Esophagus mucosa (tissue), 1 donor: ENCODE data around the gene CDC42SE2. TPM values are rescaled to one million over a fixed set of nuclear protein-coding genes. Genes with fewer than 3 reads are reported as not detected.
"Not testable (repeated sequence)": the region's sequence is repeated elsewhere in the genome, so short reads cannot be mapped to it uniquely, and the experiment has no call there.

Source experiments
- ATAC-seq: fragments of 200-7000 bp; cut with Tn5 transposase; one replicate; pipeline ENCODE4 v1.9.1; 2020
- total RNA-seq: library from RNA; stranded (reverse); gene quantifications from one replicate; pipeline ENCODE4 v1.2.4, GENCODE V29; 2023
- donor health status: DM: yes; HTN: yes; CAD: no.

CDC42SE2 gene
- total RNA-seq, 1 donor from 2014 or later, result 15.2 TPM

DNA sequence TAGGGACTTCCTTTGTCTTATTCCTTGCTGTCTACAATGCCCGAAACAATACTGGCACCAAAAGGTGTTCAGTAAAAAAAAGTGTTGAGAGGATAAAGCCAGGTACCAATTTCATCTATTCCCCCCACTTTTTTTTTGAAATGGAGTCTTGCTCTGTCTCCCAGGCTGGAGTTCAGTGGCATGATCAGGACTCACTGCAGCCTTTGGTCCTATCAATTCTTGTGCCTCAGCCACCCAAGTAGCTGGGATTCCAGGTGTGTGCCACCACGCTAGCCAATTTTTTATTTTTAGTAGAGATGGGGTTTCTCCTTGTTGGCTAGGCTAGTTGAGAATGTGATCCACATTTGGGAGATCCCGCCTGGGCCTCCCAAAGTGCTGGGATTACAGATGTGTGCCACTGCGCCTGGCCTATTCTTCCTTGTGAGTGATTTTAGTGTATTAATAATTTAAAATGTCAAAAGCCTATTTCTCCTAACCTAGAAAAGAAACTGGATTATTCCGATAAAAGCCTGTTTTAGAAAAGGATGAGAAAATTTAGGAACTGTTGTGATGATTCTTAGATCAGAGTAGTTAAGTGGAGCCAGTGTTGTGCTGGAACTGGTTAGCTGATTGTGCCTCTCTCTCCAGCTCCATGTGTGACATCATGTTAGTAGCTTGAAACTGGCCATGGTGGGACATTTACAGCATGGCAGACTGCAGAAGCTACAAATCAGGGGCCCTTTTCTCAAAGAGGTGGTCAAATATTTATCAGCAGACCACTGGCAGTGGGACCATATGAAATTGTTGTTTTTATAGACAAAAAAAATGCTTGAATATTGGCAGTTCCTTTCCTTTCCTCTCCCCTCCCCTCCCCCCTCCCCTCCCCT lies 14.3 kb downstream of the CDC42SE2 start:
- ATAC-seq, result no peak

GRCh38 chr5:131278741-131279124 lies 14.9 kb downstream of the CDC42SE2 start:
- ATAC-seq, result not testable (repeated sequence)

- no peak for ATAC-seq
Observed at GRCh38 chr5:131279204-131279603, 15.4 kb downstream of the CDC42SE2 start.

- peak; percentile 12 for ATAC-seq
Observed at GRCh38 chr5:131280417-131280816, 16.6 kb downstream of the CDC42SE2 start.

GRCh38 chr5:131281133-131281867 lies 17.4 kb downstream of the CDC42SE2 start:
- peak; percentile 68 for ATAC-seq

DNA sequence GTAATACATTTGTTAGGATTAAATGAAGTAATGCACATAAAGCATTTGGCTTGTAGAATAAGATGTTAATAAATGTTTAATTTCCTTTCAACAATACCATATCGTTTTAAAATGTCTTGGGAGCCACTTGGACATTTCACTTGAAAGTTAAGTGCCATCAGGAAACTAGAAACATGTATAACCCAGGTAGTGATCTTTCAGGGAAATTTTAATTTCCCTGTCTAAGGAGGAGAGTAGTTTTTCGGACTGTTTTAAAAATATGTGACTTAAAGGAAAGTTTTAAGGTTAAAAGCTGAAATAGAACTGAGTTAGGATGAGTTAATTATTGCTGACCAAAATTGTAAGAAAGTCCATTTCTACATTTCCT lies 18.0 kb downstream of the CDC42SE2 start:
- ATAC-seq, result no peak

- ATAC-seq, result peak; percentile 75
Observed at GRCh38 chr5:131282235-131282634, 18.4 kb downstream of the CDC42SE2 start.

GRCh38 chr5:131285703-131286399 lies 22.0 kb downstream of the CDC42SE2 start:
- no peak for ATAC-seq

- peak; percentile 27 for ATAC-seq
Observed at GRCh38 chr5:131286400-131286715, 22.5 kb downstream of the CDC42SE2 start.

GRCh38 chr5:131288328-131288727 lies 24.5 kb downstream of the CDC42SE2 start:
- no peak for ATAC-seq

- ATAC-seq, result no peak
Observed at GRCh38 chr5:131289738-131290137, 25.9 kb downstream of the CDC42SE2 start.

DNA sequence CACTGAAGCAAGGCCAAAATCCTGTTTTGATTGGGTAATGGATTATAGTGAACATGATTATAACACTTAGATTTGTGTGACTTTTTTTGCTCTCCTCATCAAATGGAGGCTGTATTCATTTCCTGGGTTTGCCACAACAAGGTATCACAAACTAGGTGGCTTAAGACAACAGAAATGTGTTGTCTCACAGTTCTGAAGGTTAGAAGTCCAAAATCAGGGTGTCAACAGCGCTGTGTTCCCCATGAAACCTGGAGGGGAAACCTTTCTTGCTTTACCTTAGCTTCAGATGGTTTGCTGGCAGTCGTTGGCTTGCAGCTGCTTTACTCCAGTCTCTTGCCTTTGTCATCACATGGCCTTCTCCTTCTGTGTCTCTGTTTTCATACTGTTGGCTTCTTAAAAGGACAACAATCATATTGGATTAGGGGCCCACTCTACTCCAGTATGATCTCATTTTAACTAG lies 32.4 kb downstream of the CDC42SE2 start:
- ATAC-seq, result no peak

DNA sequence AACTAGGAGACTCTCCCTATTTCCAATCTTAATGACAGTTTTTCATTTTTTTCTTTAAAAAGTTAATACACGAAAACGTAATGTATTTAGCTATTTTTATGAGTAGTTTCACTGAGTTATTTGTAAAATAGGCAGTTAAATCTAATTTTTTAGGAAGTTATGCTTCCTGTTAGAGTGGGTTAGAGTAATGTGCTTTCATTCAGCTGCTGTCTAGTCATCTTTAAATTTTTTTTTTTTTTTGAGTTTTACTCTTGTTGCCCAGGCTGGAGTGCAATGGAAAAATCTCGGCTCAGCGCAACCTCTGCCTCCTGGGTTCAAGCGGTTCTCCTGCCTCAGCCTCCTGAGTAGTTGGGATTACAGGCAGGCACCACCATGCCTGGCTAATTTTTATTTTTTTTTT lies 34.0 kb downstream of the CDC42SE2 start:
- no peak for ATAC-seq

DNA sequence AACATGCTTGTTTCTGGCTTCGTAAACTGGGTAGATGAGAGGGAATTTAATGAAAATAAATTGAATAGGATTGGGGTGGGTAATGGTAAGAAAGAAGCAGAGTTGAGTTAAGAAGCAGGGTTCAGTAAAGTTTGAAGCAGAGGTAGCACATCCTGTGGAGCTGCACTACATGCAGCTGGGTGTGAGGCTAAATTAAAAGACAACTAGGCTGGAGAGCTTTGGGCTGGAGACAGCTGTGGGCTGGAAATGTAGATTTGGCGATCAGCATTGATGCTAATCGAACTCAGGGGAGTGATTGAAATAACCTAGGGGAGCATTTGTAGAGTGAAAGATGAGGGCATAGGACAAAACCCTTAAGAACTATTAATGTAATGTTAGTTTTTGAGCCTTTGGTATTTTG lies 35.6 kb downstream of the CDC42SE2 start:
- ATAC-seq, result no peak

GRCh38 chr5:131302506-131302905 lies 38.7 kb downstream of the CDC42SE2 start:
- peak; percentile 53 for ATAC-seq

DNA sequence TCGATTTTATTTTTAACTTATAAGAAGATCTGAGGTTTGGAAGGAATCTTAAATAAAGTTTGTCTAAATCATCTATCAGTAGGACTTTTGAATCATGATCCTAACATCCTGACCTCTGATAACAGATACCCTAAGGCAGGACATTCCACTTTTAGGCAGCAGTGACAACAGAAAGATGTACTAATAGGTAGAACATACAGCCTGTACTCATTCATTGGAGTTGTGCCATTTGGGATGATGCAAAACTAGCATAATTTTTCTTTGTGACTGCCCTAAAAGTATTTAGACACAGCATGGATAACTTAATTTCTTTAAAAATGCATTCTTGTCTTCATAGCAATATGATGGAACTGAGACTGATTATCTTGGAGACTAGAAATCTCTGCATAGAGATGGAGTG lies 39.7 kb downstream of the CDC42SE2 start:
- no peak for ATAC-seq

DNA sequence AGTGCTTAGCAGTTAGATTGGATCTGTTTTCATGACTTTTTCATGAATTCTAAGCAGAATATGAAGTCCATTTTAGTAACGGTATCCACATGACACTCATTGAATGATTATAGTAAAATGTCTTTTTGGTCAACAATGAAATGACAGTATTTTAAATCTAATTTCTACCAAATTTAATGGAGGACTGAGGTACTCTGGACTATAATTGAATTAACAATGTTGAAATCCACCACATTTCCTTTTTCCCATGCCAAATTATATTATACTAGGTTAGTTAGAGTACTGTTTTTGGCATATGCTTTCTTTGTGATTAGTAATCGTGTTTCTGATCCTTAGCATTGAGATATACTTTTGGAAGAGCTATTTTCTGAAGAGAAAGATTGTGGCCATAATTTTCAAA lies 40.6 kb downstream of the CDC42SE2 start:
- ATAC-seq, result no peak

DNA sequence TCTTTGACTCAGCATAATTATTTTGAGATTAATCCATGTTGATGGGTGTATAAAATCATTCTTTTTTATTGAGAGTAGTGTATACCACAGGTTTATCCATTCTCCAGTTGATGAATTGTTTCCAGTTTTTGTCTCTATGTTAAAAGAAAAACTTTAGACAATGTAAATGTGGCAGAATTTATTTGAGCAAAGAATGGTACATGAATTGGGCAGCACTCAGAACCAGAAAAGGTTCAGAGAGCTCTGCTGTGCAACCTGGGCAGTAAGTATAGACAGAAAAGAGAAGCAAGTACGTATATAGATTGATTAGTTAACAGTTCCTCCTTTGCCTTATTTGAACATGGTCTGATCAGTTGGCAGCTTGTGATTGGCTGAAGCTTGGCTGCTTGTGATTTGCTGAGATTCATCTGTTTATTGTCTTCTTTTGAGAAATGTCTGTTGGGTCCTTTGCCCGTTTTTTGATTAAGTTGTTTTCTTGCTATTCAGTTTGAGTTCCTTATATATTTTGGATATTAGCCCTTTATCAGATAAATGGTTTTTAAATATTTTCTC lies 41.4 kb downstream of the CDC42SE2 start:
- no peak for ATAC-seq

DNA sequence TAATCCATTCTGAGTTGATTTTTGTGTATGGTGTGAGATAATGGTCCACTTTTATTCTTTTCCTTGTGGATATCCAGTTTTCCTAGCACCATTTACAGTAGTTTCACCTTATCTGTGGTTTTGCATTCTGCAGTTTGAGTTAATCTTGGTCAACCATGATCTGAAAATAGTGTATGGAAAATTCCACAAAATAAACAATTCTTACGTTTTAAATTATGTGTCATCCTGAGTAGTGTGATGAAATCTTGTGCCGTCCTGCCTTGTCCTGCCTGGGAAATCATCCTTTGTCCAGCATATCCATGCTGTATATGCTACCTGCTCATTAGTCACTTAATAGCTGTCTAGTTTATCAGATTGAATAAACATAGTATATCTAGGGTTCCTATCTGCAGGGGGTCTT lies 42.1 kb downstream of the CDC42SE2 start:
- peak; percentile 48 for ATAC-seq

DNA sequence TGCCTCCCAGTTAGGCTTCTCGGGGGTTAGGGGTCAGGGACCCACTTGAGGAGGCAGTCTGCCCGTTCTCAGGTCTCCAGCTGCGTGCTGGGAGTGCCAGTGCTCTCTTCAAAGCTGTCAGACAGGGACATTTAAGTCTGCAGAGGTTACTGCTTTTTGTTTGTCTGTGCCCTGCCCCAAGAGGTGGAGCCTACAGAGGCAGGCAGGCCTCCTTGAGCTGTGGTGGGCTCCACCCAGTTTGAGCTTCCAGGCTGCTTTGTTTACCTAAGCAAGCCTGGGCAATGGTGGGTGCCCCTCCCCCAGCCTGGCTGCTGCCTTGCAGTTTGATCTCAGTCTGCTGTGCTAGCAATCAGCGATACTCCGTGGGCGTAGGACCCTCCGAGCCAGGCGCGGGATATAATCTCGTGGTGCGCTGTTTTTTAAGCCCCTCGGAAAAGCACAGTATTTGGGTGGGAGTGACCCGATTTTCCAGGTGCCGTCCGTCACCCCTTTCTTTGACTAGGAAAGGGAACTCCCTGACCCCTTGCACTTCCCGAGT lies 48.5 kb downstream of the CDC42SE2 start:
- ATAC-seq, result not testable (repeated sequence)

GRCh38 chr5:131316026-131316425 lies 52.2 kb downstream of the CDC42SE2 start:
- no peak for ATAC-seq

GRCh38 chr5:131316822-131317221 lies 53.0 kb downstream of the CDC42SE2 start:
- no peak for ATAC-seq

DNA sequence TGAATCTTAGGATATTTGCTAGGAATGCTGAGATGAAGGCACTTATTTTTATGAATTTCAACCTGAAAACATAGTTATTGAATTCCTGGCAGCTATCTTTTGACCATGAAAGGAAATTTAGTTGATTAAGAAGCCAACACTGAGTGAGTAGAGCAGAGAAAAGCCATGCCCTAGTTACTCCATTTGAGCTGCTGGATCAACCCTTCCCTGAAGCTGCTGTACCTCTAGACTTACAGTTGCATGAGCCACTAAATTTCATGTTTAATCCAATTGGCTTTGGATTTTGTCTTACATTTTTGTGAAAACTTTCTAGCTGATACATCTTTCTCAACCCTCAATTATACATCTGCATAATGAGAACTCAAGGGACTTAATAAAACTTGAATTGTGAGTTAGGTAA lies 54.6 kb downstream of the CDC42SE2 start:
- no peak for ATAC-seq
